ENCODE data around the gene MTOR.

DNA sequence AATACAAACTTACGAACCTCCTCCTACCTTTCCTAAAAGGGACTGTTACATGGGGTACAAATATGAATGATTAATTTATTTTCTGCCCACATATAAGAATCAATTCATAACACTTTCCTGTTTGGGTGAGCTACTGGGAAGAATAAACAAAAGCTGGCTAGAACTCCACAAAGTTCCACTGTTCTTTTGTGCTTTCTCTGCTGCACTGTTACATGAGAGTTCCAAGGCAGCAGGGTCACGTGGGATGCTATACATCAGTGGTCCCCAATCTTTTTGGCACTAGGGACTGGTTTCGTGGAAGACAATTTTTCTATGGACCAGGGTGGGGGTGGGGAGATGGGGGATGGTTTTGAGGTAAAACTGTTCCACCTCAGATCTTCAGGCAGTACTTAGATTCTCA is 75.4 kb downstream of the MTOR start:
- TF ChIP-seq POLR2AphosphoS5 (IDR thresholded peaks at IDR 0.05; ENCODE audit: borderline replicate concordance, low read depth, low read length) (no peak), EZH2 (IDR thresholded peaks at IDR 0.05) (no peak)
